GM23338 (cell line): Measurements from ENCODE around the gene PHOX2A. TPM values are rescaled to one million over a fixed set of nuclear protein-coding genes. Genes with fewer than 3 reads are reported as not detected.

Experiments
- ATAC-seq: fragments of 200-7000 bp; cut with Tn5 transposase; 3 replicates; pipeline ENCODE4 v1.9.1; 2020
- DNase-seq: peaks from one replicate; pipeline ENCODE4 v3.0.0-alpha.2; 2015; ENCODE audit warnings: low spot score
- H2AFZ ChIP-seq: fragments of 200-600 bp; sonication (generic); 2 replicates; pipeline ENCODE4 v1.8.0; 2016; ENCODE audit warnings: antibody characterized with exemption, mild to moderate bottlenecking, moderate library complexity
- H3F3A ChIP-seq: fragments of 200-600 bp; sonication (generic); replicated peaks from 2 replicates; pipeline ENCODE4 v1.8.0; 2017; ENCODE audit warnings: antibody characterized with exemption, mixed run types, low read depth
- H3K27ac ChIP-seq: fragments of 200-600 bp; sonication (generic); 2 replicates; pipeline ENCODE4 v1.6.1; 2016; ENCODE audit warnings: low read depth
- H3K27me3 ChIP-seq: fragments of 200-600 bp; sonication (generic); 2 replicates; pipeline ENCODE4 v1.8.0; 2016; ENCODE audit warnings: mild to moderate bottlenecking, mixed run types, moderate library complexity; ENCODE audit not compliant: insufficient read depth
- H3K36me3 ChIP-seq: fragments of 200-600 bp; sonication (generic); 2 replicates; pipeline ENCODE4 v1.8.0; 2016; ENCODE audit warnings: mild to moderate bottlenecking; ENCODE audit not compliant: insufficient read depth
- H3K4me1 ChIP-seq: fragments of 200-600 bp; sonication (generic); 2 replicates; pipeline ENCODE4 v1.8.0; 2016; ENCODE audit warnings: mild to moderate bottlenecking, moderate library complexity; ENCODE audit not compliant: insufficient read depth
- H3K4me2 ChIP-seq: fragments of 200-600 bp; sonication (generic); 2 replicates; pipeline ENCODE4 v1.7.1; 2017; ENCODE audit warnings: mixed run types
- H3K4me3 ChIP-seq: fragments of 200-600 bp; sonication (generic); 2 replicates; pipeline ENCODE4 v1.6.1; 2016; ENCODE audit warnings: mixed run types
- H3K79me2 ChIP-seq: fragments of 200-600 bp; sonication (generic); replicated peaks from 2 replicates; pipeline ENCODE4 v1.8.0; 2017; ENCODE audit warnings: mild to moderate bottlenecking; ENCODE audit not compliant: insufficient read depth
- H3K9me2 ChIP-seq: fragments of 200-600 bp; sonication (generic); 2 replicates; pipeline ENCODE4 v1.8.0; 2017; ENCODE audit not compliant: insufficient read depth
- H4K20me1 ChIP-seq: fragments of 200-600 bp; sonication (generic); replicated peaks from 2 replicates; pipeline ENCODE4 v1.8.0; 2017; ENCODE audit warnings: mild to moderate bottlenecking; ENCODE audit not compliant: insufficient read depth
- H3K27ac Mint-ChIP-seq: 2 replicates; pipeline ENCODE4 v1.8.0; 2020; ENCODE audit warnings: inconsistent platforms, mild to moderate bottlenecking, moderate library complexity, mixed read lengths
- H3K27me3 Mint-ChIP-seq: 3 replicates; pipeline ENCODE4 v1.8.0; 2022; ENCODE audit warnings: low read depth, mild to moderate bottlenecking, moderate library complexity, mixed read lengths, inconsistent platforms; ENCODE audit not compliant: insufficient read depth, poor library complexity
- H3K36me3 Mint-ChIP-seq: 3 replicates; pipeline ENCODE4 v1.8.0; 2021; ENCODE audit warnings: low read depth, mild to moderate bottlenecking, inconsistent platforms, moderate library complexity, mixed read lengths
- H3K4me1 Mint-ChIP-seq: 3 replicates; pipeline ENCODE4 v1.8.0; 2020; ENCODE audit warnings: mild to moderate bottlenecking, inconsistent platforms, mixed read lengths
- H3K4me3 Mint-ChIP-seq: 3 replicates; pipeline ENCODE4 v1.8.0; 2021; ENCODE audit warnings: moderate library complexity, mild to moderate bottlenecking, inconsistent platforms, mixed read lengths
- H3K9me3 Mint-ChIP-seq: 3 replicates; pipeline ENCODE4 v1.8.0; 2020; ENCODE audit warnings: moderate library complexity, mild to moderate bottlenecking, inconsistent platforms, mixed read lengths
- CREB1 ChIP-seq: fragments of 250-450 bp; sonication (Bioruptor Pico); IDR thresholded peaks from 2 replicates; pipeline ENCODE4 v1.5.0; 2020; ENCODE audit warnings: low read depth, mild to moderate bottlenecking, moderate library complexity
- EZH2 ChIP-seq: fragments of 200-600 bp; sonication (generic); IDR thresholded peaks from one replicate; pipeline ENCODE4 v1.8.0; 2017; ENCODE audit warnings: antibody characterized with exemption, mild to moderate bottlenecking, low read depth; ENCODE audit not compliant: unreplicated experiment
- JUNB ChIP-seq: IDR thresholded peaks from one replicate; pipeline ENCODE4 v1.6.1; 2016; ENCODE audit warnings: antibody characterized with exemption; ENCODE audit not compliant: unreplicated experiment
- ZNF331 ChIP-seq: fragments of 250-450 bp; sonication (Bioruptor Pico); IDR thresholded peaks from 2 replicates; pipeline ENCODE4 v1.5.0; 2020; ENCODE audit warnings: low read depth, mild to moderate bottlenecking, moderate library complexity
- ZNF462 ChIP-seq: fragments of 250-450 bp; sonication (Bioruptor Pico); IDR thresholded peaks from 2 replicates; pipeline ENCODE4 v1.5.0; 2020; ENCODE audit warnings: mild to moderate bottlenecking, moderate library complexity
- polyA plus RNA-seq: library from polyadenylated mRNA; unstranded; fragments of >200 nt; fragmentation: Nextera tagmentation; extraction: Ambion mirVana; gene quantifications from 2 replicates; pipeline ENCODE4 v1.2.1, GENCODE V29; 2016
- total RNA-seq: library from RNA; depleted of rRNA; stranded (reverse); fragments of >200 nt; shearing (Covaris generic); gene quantifications from 2 replicates; pipeline ENCODE4 v1.2.3, GENCODE V29; 2014

PHOX2A gene
- total and polyA plus RNA-seq, 2 experiments from 2014 or later = 0.31 TPM; not detected in 1

GRCh38 chr11:72232260-72233055 lies 11.5 kb downstream of the PHOX2A start:
- H3K4me3 ChIP-seq = no peak overlapping the region
- no peak overlapping the region for H3K27ac Mint-ChIP-seq
- TF ChIP-seq EZH2 (no peak), CREB1 (CRISPR knock-in tag) (no peak), ZNF462 (CRISPR knock-in tag) (no peak), JUNB (no peak), ZNF331 (CRISPR knock-in tag) (no peak)

More at GRCh38 chr11:72232260-72233055, 11.5 kb downstream of the PHOX2A start:
- Histone ChIP-seq H3K9me2 (no peaks in the 10 kb centered on the region), H4K20me1 (no peaks in the 10 kb centered on the region; the same call in 1 of the 2 replicates), H3K4me1 (peaks cover 2% of the 10 kb centered on the region), H3F3A (no peaks in the 10 kb centered on the region), H3K27ac (no peak overlapping the region), H3K4me2 (no peak overlapping the region), H2AFZ (no peak overlapping the region), H3K27me3 (no peaks in the 10 kb centered on the region), H3K36me3 (no peaks in the 10 kb centered on the region; the same call in 1 of the 2 replicates), H3K79me2 (no peaks in the 10 kb centered on the region)
- Mint-ChIP-seq H3K9me3 (no peaks in the 10 kb centered on the region), H3K36me3 (peaks cover 77% of the 10 kb centered on the region), H3K4me1 (peaks cover 4% of the 10 kb centered on the region; the same call in 2 of the 3 replicates), H3K4me3 (no peak overlapping the region), H3K27me3 (peaks cover 13% of the 10 kb centered on the region)
- ATAC-seq = no peak
- DNase-seq = no peak
